Measurements from ENCODE around the gene CEPT1. TPM values are rescaled to one million over a fixed set of nuclear protein-coding genes. Genes with fewer than 3 reads are reported as not detected.

CEPT1 gene
- total RNA-seq, 1 donor from 2014 or later, result 53.4 TPM

- ATAC-seq (peak in 1 of 2 donors; percentile 18), DNase-seq (no peak)
- Histone ChIP-seq H3K27ac (no peak overlapping the region), H3K9me3 (no peaks in the 10 kb centered on the region), H3K27me3 (ENCODE audit: low read depth) (no peaks in the 10 kb centered on the region), H3K36me3 (peaks cover 64% of the 10 kb centered on the region), H3K4me3 (no peak overlapping the region), H3K4me1 (peaks cover 87% of the 10 kb centered on the region)
- TF ChIP-seq CTCF (IDR thresholded peaks at IDR 0.05), result no peak
- intact Hi-C loops (cut with DNase I), result no loop called here
Observed at GRCh38 chr1:111195002-111195684, 55.1 kb downstream of the CEPT1 start.

- peaks cover 87% of the 10 kb centered on the region for H3K4me1 ChIP-seq
- peak overlapping the region; percentile 57 for H3K4me3 ChIP-seq
- DNase-seq, result no peak
- intact Hi-C loops (cut with DNase I), result no loop called here
- no peaks in the 10 kb centered on the region for H3K9me3 ChIP-seq
- ATAC-seq, result no peak
- no peak for TF ChIP-seq CTCF (IDR thresholded peaks at IDR 0.05)
- H3K36me3 ChIP-seq, result peaks cover 57% of the 10 kb centered on the region
- H3K27ac ChIP-seq, result no peak overlapping the region
- H3K27me3 ChIP-seq (ENCODE audit: low read depth), result no peaks in the 10 kb centered on the region
Observed at GRCh38 chr1:111196213-111196612, 56.2 kb downstream of the CEPT1 start.

GRCh38 chr1:111197598-111198284 lies 57.7 kb downstream of the CEPT1 start:
- DNase-seq, result no peak
- no peaks in the 10 kb centered on the region for H3K27me3 ChIP-seq (ENCODE audit: low read depth)
- H3K9me3 ChIP-seq, result no peaks in the 10 kb centered on the region
- ATAC-seq, result no peak
- intact Hi-C loops (cut with DNase I), result no loop called here
- H3K4me1 ChIP-seq, result peaks cover 85% of the 10 kb centered on the region
- peak; percentile 23 for TF ChIP-seq CTCF (IDR thresholded peaks at IDR 0.05)
- H3K36me3 ChIP-seq, result peaks cover 50% of the 10 kb centered on the region
- peak overlapping the region; percentile 79 for H3K27ac ChIP-seq
- peak overlapping the region; percentile 57 for H3K4me3 ChIP-seq

- no peaks in the 10 kb centered on the region for H3K27me3 ChIP-seq (ENCODE audit: low read depth)
- peaks cover 85% of the 10 kb centered on the region for H3K4me1 ChIP-seq
- H3K27ac ChIP-seq, result peak overlapping the region; percentile 79
- H3K9me3 ChIP-seq, result no peaks in the 10 kb centered on the region
- no peak for TF ChIP-seq CTCF (IDR thresholded peaks at IDR 0.05)
- H3K4me3 ChIP-seq, result peak overlapping the region; percentile 57
- no peak for ATAC-seq
- H3K36me3 ChIP-seq, result peaks cover 50% of the 10 kb centered on the region
- DNase-seq, result no peak
- intact Hi-C loops (cut with DNase I), result no loop called here
Observed at GRCh38 chr1:111198836-111199235, 58.8 kb downstream of the CEPT1 start.

GRCh38 chr1:111199329-111199728 lies 59.3 kb downstream of the CEPT1 start:
- H3K9me3 ChIP-seq, result no peaks in the 10 kb centered on the region
- H3K4me3 ChIP-seq, result peak overlapping the region; percentile 57
- peak overlapping the region; percentile 79 for H3K27ac ChIP-seq
- no peak for ATAC-seq
- TF ChIP-seq CTCF (IDR thresholded peaks at IDR 0.05), result no peak
- H3K27me3 ChIP-seq (ENCODE audit: low read depth), result no peaks in the 10 kb centered on the region
- no peak for DNase-seq
- H3K4me1 ChIP-seq, result peaks cover 81% of the 10 kb centered on the region
- H3K36me3 ChIP-seq, result peaks cover 46% of the 10 kb centered on the region
- intact Hi-C loops (cut with DNase I), result no loop called here

All from lower lobe of right lung (tissue), 2 donors.